ENCODE measurements around the gene PARP12. TPM values are rescaled to one million over a fixed set of nuclear protein-coding genes. Genes with fewer than 3 reads are reported as not detected.

PARP12 gene
- total RNA-seq, 1 donor from 2014 or later, result 6.8 TPM

DNA sequence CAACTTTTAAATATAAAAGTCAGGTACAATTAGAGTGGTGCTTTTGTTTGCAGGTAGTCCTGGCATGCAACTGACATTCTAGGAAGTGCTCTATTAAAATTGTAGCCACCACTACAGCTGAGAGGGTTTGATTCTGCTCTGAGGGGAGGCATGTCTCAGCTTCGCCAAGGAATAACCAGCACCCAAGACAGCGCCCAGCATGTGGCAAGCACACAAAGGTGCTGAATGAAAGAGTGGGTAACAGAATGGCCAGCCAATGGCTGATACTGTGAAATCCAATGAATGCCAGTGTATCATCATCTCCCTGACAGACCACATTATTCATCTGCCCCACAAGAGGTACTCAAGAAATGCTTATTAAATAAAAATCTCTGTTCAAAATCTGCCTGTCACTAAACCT, 6.9 kb downstream of the PARP12 start:
- Histone ChIP-seq H3K27ac (no peak overlapping the region), H3K79me2 (ENCODE audit: low read depth) (no peaks in the 10 kb centered on the region), H4K20me1 (ENCODE audit: low read depth) (no peaks in the 10 kb centered on the region), H3K9ac (no peak overlapping the region), H3K27me3 (peaks cover 15% of the 10 kb centered on the region), H3K36me3 (no peaks in the 10 kb centered on the region), H3K4me3 (no peak overlapping the region), H3K9me3 (ENCODE audit: low read depth) (no peaks in the 10 kb centered on the region), H3K4me1 (no peaks in the 10 kb centered on the region), H3F3A (ENCODE audit: low read depth) (no peaks in the 10 kb centered on the region), H2AFZ (replicated peaks) (no peak overlapping the region), H3K4me2 (no peak overlapping the region)
- no peaks in the 10 kb centered on the region for H3K9me3 Mint-ChIP-seq
- peaks cover 6% of the 10 kb centered on the region for H3K27me3 Mint-ChIP-seq (ENCODE audit: insufficient read depth, low read depth)
- no peaks in the 10 kb centered on the region for H3K4me1 Mint-ChIP-seq
- TF ChIP-seq, protein P1, sequence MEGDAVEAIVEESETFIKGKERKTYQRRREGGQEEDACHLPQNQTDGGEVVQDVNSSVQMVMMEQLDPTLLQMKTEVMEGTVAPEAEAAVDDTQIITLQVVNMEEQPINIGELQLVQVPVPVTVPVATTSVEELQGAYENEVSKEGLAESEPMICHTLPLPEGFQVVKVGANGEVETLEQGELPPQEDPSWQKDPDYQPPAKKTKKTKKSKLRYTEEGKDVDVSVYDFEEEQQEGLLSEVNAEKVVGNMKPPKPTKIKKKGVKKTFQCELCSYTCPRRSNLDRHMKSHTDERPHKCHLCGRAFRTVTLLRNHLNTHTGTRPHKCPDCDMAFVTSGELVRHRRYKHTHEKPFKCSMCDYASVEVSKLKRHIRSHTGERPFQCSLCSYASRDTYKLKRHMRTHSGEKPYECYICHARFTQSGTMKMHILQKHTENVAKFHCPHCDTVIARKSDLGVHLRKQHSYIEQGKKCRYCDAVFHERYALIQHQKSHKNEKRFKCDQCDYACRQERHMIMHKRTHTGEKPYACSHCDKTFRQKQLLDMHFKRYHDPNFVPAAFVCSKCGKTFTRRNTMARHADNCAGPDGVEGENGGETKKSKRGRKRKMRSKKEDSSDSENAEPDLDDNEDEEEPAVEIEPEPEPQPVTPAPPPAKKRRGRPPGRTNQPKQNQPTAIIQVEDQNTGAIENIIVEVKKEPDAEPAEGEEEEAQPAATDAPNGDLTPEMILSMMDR (IDR thresholded peaks at IDR 0.05), result no peak
- TF ChIP-seq EZH2phosphoT487 (IDR thresholded peaks at IDR 0.05) (no peak), EZH2 (IDR thresholded peaks at IDR 0.05) (no peak)
- no peak overlapping the region for H3K27ac Mint-ChIP-seq
- DNase-seq (ENCODE audit: low spot score), result no peak
- no peak overlapping the region for H3K4me3 Mint-ChIP-seq
- H3K36me3 Mint-ChIP-seq, result no peaks in the 10 kb centered on the region

DNA sequence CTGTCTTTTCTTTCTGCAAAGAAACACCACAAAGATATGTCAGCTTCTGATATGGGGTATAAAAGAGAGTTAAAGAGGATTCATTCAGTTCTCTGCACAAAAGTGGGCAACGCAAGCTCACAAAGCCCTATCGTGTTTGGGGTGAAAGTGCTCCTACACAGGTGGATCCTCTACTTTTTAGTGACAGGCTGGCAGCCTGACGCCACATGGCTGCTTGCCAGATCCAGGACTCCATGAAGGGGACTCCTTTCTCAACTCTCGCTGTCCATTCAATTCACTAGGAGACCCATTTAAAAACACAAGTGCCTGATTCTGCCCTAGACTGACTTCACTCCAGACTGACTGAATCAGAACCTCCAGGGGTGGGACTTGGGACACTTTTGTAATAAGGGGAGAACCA, 8.0 kb downstream of the PARP12 start:
- Histone ChIP-seq H2AFZ (replicated peaks) (no peak overlapping the region), H3K4me1 (no peaks in the 10 kb centered on the region), H3K4me2 (no peak overlapping the region), H4K20me1 (ENCODE audit: low read depth) (no peaks in the 10 kb centered on the region), H3K36me3 (no peaks in the 10 kb centered on the region), H3K4me3 (no peak overlapping the region), H3K27ac (no peak overlapping the region), H3K79me2 (ENCODE audit: low read depth) (no peaks in the 10 kb centered on the region), H3K9ac (no peak overlapping the region), H3K27me3 (peaks cover 4% of the 10 kb centered on the region), H3F3A (ENCODE audit: low read depth) (no peaks in the 10 kb centered on the region), H3K9me3 (ENCODE audit: low read depth) (no peaks in the 10 kb centered on the region)
- no peak overlapping the region for H3K4me3 Mint-ChIP-seq
- DNase-seq (ENCODE audit: low spot score), result no peak
- H3K36me3 Mint-ChIP-seq, result no peaks in the 10 kb centered on the region
- H3K27ac Mint-ChIP-seq, result no peak overlapping the region
- TF ChIP-seq EZH2phosphoT487 (IDR thresholded peaks at IDR 0.05) (no peak), EZH2 (IDR thresholded peaks at IDR 0.05) (no peak)
- TF ChIP-seq, protein P1 (IDR thresholded peaks at IDR 0.05), result no peak
- peaks cover 6% of the 10 kb centered on the region for H3K27me3 Mint-ChIP-seq (ENCODE audit: insufficient read depth, low read depth)
- no peaks in the 10 kb centered on the region for H3K4me1 Mint-ChIP-seq
- H3K9me3 Mint-ChIP-seq, result no peaks in the 10 kb centered on the region

DNA sequence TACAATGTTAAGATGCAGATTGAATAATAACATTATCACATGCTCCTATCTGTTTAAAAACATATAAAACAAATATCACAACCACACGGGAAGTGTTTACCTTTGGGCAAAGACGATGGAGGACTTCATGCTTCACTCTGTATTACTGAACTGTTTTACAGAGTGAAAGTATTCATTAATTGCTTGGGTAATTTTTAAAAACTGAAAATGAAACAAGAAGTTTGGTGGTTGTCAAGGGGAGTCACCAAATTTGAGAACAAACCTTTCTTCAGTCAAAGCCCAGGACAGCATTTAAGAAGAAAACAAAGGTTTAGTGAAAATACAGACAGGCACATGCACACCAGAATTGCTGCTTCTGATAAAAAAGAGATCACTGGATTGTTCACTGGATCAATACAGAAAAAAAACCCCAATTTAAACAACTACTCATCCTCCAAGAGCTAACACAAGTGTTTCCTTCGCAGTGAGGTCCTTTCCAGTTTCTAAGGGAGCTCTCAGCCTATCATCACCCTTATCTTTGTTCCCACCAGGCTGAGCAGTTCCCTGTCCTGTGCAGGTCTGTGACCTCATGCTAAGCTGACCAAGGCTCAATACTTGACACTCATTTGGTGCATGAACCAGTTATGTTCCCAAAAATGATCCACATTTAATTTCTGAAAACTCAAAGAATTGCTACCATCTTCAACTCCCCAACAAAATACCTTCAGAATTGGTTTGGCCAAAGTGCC, 8.8 kb downstream of the PARP12 start:
- TF ChIP-seq, protein P1 (IDR thresholded peaks at IDR 0.05), result no peak
- TF ChIP-seq EZH2phosphoT487 (IDR thresholded peaks at IDR 0.05) (no peak), EZH2 (IDR thresholded peaks at IDR 0.05) (no peak)

More for the DNA sequence above, 8.8 kb downstream of the PARP12 start:
- Histone ChIP-seq H3K9ac (no peak overlapping the region), H3K4me2 (no peak overlapping the region), H4K20me1 (ENCODE audit: low read depth) (no peaks in the 10 kb centered on the region), H2AFZ (replicated peaks) (no peak overlapping the region), H3K27me3 (no peaks in the 10 kb centered on the region), H3K9me3 (ENCODE audit: low read depth) (no peaks in the 10 kb centered on the region), H3K36me3 (no peaks in the 10 kb centered on the region), H3K4me3 (no peak overlapping the region), H3F3A (ENCODE audit: low read depth) (no peaks in the 10 kb centered on the region), H3K79me2 (ENCODE audit: low read depth) (no peaks in the 10 kb centered on the region), H3K4me1 (no peaks in the 10 kb centered on the region), H3K27ac (no peak overlapping the region)
- no peaks in the 10 kb centered on the region for H3K9me3 Mint-ChIP-seq
- no peak for DNase-seq (ENCODE audit: low spot score)
- no peaks in the 10 kb centered on the region for H3K36me3 Mint-ChIP-seq
- no peak overlapping the region for H3K4me3 Mint-ChIP-seq
- H3K4me1 Mint-ChIP-seq, result no peaks in the 10 kb centered on the region
- H3K27me3 Mint-ChIP-seq (ENCODE audit: insufficient read depth, low read depth), result peaks cover 3% of the 10 kb centered on the region
- H3K27ac Mint-ChIP-seq, result no peak overlapping the region

Measured in neural progenitor cell (in vitro differentiated cells).